Spinal cord (tissue), 10 donors: Measurements from ENCODE around the gene GLT1D1. TPM values are rescaled to one million over a fixed set of nuclear protein-coding genes. Genes with fewer than 3 reads are reported as not detected.
A peak's percentile ranks its signal among the peaks of the same experiment; 100 is the strongest.

Source experiments
- DNase-seq, 6 donors: peaks; one replicate each; pipeline versions ENCODE4 v3.0.0 to v3.0.0-alpha.2; 2013 to 2015; ENCODE audit warnings: low spot score in 6 of 6, low read depth in 4 of 6
- H3K27ac ChIP-seq: one replicate; pipeline ENCODE4 v1.5.1; 2013; ENCODE audit warnings: low read depth, low read length, control low read depth
- H3K27me3 ChIP-seq: one replicate; pipeline ENCODE4 v1.6.1; 2013; ENCODE audit warnings: low read length; ENCODE audit not compliant: control insufficient read depth, insufficient read depth
- H3K36me3 ChIP-seq: one replicate; pipeline ENCODE4 v1.6.1; 2013; ENCODE audit warnings: low read length; ENCODE audit not compliant: control insufficient read depth, insufficient read depth
- H3K4me1 ChIP-seq: one replicate; pipeline ENCODE4 v1.6.1; 2013; ENCODE audit warnings: low read length; ENCODE audit not compliant: control insufficient read depth, insufficient read depth
- H3K4me3 ChIP-seq: one replicate; pipeline ENCODE4 v1.5.1; 2013; ENCODE audit warnings: low read depth, low read length, control low read depth
- H3K9me3 ChIP-seq: one replicate; pipeline ENCODE4 v1.6.1; 2013; ENCODE audit warnings: low read length; ENCODE audit not compliant: control insufficient read depth, insufficient read depth
- WGBS: methylation state at CpG from one replicate; pipeline ENCODE4 v1.1.5; 2013; ENCODE audit warnings: missing lambda C conversion rate; ENCODE audit not compliant: insufficient coverage; 5-methylcytosine and 5-hydroxymethylcytosine counted together
- polyA plus RNA-seq, 2 donors: library from polyadenylated mRNA; unstranded; fragments of 120-200 nt; gene quantifications; one replicate each; pipeline ENCODE4 v1.2.1, GENCODE V29; 2013; ENCODE audit not compliant: insufficient read length in 2 of 2
- total RNA-seq, 2 donors: library from RNA; depleted of rRNA in 1 of 2; stranded (reverse); fragments of 120-200 nt in 1 of 2; fragments of >200 nt in 1 of 2; gene quantifications; one replicate each; pipeline versions ENCODE4 v1.2.3 to v1.2.4, GENCODE V29; 2013 to 2014
- donor health status: healthy.

GLT1D1 gene
- total and polyA plus RNA-seq, 4 donors = 6.2 to 25.4 (median 21.9) TPM

DNA sequence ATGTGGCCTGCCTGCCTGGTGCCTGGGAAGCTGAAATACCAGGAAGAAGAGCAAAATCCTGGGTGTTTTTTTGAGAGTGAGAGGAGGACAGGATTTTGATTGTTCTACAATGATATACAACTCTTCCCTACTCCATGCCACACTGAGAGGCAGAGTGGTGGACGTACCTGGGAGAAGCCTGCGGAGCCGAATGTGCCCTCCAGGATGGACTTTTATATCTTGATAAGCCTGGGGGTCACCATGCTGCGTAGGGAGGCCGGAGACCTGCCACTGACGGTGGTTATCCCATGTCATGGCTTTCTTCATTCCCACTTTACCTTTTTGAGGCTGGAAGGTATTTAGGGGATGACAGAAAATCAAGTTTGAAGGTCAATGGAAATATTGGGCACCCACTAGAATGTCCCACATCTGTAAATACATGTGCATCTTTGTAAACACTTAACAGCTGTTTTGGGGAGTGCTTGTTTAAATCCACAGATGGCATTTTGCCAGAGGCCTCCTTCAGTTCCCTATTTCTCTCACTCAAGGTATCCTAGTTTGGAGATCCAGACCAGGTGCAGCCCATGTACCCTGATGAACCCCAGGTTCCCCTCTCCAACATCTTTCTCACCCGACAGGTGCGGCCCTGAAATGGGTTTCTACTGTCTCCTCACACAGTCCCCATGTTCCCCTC, 1.1 kb upstream of the GLT1D1 start:
- no CpG with 5 or more reads among the region's 8 CpGs for WGBS
- Histone ChIP-seq H3K4me1 (peaks cover 15% of the 10 kb centered on the region), H3K9me3 (no peaks in the 10 kb centered on the region), H3K4me3 (no peak overlapping the region), H3K36me3 (no peaks in the 10 kb centered on the region), H3K27me3 (peaks cover 2% of the 10 kb centered on the region), H3K27ac (no peak overlapping the region)
- no peak for DNase-seq

DNA sequence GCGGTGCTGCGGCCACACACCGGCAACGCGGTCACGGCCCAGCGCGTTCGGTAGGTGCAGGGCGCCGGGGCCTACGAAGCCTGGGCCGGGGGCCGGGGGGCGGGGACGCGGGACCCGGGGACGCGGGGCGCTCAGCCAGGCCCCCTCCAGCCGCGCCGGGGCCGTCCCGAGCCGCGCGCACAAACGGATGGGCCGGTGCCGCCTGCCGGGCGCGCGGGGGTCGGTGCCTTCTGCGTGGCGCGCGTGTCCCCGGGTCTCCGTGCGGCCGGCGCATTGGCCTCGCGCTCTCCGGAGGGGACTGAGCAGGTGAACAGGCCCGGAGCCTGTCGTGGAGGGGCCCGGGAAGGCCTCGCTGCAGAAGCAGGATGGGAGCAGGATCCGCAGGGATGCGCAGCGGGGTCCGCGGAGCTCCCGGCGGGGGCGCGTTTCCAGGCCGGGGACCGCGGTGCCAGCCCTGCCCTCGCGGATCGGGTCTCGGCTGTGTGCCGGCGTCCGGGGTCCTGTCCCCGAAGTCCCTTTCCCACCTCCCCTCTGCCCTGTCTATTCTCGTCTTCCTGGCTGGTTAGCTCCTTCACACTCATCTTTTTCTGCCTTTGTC, 421 bp downstream of the GLT1D1 start:
- peaks cover 15% of the 10 kb centered on the region for H3K4me1 ChIP-seq
- H3K36me3 ChIP-seq = no peaks in the 10 kb centered on the region
- H3K27me3 ChIP-seq = peaks cover 2% of the 10 kb centered on the region
- DNase-seq = peak in 1 of 6 donors; percentile 81
- no peak overlapping the region for H3K27ac ChIP-seq
- peak overlapping the region; percentile 20 for H3K4me3 ChIP-seq
- H3K9me3 ChIP-seq = no peaks in the 10 kb centered on the region
- WGBS = under 1% methylated on average over 74 of the region's 74 CpGs

GRCh38 chr12:128856035-128856790, 2.9 kb downstream of the GLT1D1 start:
- Histone ChIP-seq H3K9me3 (no peaks in the 10 kb centered on the region), H3K36me3 (no peaks in the 10 kb centered on the region), H3K4me3 (no peak overlapping the region), H3K4me1 (peaks cover 15% of the 10 kb centered on the region), H3K27me3 (peaks cover 2% of the 10 kb centered on the region), H3K27ac (no peak overlapping the region)
- 96% methylated on average over 7 of the region's 9 CpGs for WGBS
- no peak for DNase-seq

GRCh38 chr12:128856791-128857078, 3.5 kb downstream of the GLT1D1 start:
- no peak overlapping the region for H3K4me3 ChIP-seq
- DNase-seq = no peak
- peaks cover 2% of the 10 kb centered on the region for H3K27me3 ChIP-seq
- 98% methylated on average over 4 of the region's 7 CpGs for WGBS
- H3K36me3 ChIP-seq = no peaks in the 10 kb centered on the region
- H3K9me3 ChIP-seq = no peaks in the 10 kb centered on the region
- H3K4me1 ChIP-seq = peaks cover 15% of the 10 kb centered on the region
- H3K27ac ChIP-seq = no peak overlapping the region

DNA sequence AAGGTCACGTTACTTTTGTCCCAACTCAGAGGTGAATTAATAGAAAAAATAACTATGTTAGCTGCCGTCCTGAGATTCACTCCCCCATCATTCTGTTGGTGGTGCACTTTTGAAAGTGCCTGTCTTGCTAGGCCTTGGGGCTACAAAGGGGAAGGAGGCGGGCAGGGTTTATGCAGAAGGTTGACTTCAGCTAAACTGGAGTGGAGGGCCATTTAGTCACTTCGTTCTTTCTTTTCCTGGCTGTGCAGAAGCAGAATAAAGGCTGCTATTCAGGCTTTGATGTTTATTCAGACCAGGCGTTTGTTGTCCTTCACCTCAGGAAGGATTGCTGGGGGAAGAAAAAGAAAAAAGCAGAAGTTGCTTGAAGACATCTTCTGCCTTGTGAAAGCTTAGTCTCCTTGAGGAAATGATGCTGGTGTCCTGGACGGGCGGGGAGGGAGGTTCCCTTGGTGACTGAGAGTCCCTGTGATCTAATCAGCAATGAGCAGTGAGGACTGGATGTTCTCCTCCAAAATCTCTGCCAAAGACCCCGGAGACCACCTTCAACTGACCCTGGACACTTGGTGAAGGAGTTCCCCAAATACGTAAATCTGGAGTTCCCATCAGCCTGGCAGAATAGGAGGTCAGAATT, 4.0 kb downstream of the GLT1D1 start:
- Histone ChIP-seq H3K9me3 (no peaks in the 10 kb centered on the region), H3K27me3 (peaks cover 2% of the 10 kb centered on the region), H3K4me1 (peaks cover 15% of the 10 kb centered on the region), H3K4me3 (no peak overlapping the region), H3K27ac (no peak overlapping the region), H3K36me3 (no peaks in the 10 kb centered on the region)
- WGBS = 67% methylated on average over 7 of the region's 9 CpGs
- no peak for DNase-seq

DNA sequence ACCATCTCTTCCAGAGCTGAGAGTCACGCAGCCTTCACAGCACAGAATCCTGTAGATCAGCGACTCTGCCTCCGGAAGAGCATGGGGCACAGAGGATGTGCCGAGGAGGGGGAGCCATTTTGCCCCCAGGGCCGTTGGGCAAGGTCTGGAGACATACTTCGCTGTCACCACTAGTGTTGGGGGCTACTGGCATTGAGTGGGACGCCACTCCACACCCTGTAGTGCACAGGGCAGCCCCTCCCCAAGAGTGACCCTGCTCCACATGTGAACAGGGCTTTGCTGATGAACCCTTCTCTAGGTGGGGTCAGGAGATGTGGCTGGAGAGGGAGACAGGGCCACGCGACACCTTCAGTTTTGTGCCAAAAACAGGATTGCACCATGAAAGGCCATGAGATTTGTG, 6.0 kb downstream of the GLT1D1 start:
- H3K4me3 ChIP-seq = no peak overlapping the region
- no peaks in the 10 kb centered on the region for H3K9me3 ChIP-seq
- DNase-seq = no peak
- no peaks in the 10 kb centered on the region for H3K27me3 ChIP-seq
- 82% methylated on average over 9 of the region's 9 CpGs for WGBS
- H3K36me3 ChIP-seq = no peaks in the 10 kb centered on the region
- H3K4me1 ChIP-seq = peaks cover 5% of the 10 kb centered on the region
- H3K27ac ChIP-seq = no peak overlapping the region

DNA sequence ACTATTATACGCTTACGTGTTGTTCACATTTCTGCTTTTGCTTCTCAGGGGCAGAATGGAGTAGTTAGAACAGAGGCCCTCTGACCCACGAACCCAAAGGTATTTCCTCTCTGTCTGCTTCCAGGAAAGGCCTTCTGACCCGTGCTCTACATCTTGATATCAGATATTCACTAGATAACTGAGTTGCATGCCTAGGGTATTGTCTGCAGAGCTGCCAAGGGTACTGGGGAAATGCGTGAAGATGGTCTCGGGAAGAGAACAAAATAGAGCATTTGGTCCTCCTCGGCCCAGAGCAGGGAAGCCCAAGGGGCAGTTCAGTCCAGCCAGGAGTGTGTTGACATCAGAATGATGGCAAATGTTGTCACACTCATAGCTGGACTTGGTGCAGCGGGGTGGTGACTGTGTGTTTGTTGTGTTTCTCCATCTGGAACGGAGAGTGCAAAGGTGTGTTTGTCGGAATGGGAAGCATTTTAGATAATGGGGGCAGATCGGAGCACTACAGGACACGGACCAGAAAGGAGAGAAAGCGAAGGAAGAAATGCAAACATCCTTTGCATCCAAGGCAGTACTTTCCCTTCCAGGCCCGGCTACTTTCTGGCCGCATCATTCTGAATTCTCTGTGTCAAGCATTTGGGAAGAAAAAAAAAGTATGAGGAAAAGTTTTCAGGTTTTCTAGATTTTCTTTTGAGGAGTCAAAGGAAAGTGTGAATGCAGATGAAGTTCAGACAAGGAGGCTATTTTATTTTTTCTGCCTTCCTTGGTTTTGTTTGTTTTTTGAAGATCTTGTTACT, 8.1 kb downstream of the GLT1D1 start:
- WGBS = 91% methylated on average over 12 of the region's 15 CpGs
- H3K9me3 ChIP-seq = no peaks in the 10 kb centered on the region
- H3K4me1 ChIP-seq = peaks cover 4% of the 10 kb centered on the region
- DNase-seq = no peak
- H3K27ac ChIP-seq = no peak overlapping the region
- H3K27me3 ChIP-seq = no peaks in the 10 kb centered on the region
- no peak overlapping the region for H3K4me3 ChIP-seq
- H3K36me3 ChIP-seq = no peaks in the 10 kb centered on the region

DNA sequence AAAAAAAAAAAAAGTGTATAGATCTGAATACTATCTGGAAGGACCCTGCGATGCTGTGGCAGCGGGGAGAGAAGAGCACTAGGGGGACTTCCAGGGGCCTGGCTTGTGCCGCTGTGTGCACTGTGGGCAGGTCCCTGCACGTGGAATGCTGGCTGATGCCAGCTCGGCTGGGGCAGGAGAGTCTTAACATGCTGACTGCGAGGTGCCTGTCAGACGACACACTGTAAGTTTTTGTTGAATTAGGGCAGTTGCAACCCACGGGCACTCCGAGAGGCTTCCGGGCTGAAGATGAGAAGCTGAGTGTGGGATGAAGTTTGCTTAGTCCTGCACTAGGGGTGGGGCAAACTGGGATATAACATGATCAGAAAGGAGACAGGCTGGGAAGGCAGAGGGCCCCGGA, 10.7 kb downstream of the GLT1D1 start:
- H3K36me3 ChIP-seq = no peaks in the 10 kb centered on the region
- H3K4me1 ChIP-seq = peaks cover 4% of the 10 kb centered on the region
- H3K27me3 ChIP-seq = no peaks in the 10 kb centered on the region
- DNase-seq = no peak
- H3K9me3 ChIP-seq = no peaks in the 10 kb centered on the region
- H3K27ac ChIP-seq = no peak overlapping the region
- WGBS = 74% methylated on average over 11 of the region's 11 CpGs
- no peak overlapping the region for H3K4me3 ChIP-seq

DNA sequence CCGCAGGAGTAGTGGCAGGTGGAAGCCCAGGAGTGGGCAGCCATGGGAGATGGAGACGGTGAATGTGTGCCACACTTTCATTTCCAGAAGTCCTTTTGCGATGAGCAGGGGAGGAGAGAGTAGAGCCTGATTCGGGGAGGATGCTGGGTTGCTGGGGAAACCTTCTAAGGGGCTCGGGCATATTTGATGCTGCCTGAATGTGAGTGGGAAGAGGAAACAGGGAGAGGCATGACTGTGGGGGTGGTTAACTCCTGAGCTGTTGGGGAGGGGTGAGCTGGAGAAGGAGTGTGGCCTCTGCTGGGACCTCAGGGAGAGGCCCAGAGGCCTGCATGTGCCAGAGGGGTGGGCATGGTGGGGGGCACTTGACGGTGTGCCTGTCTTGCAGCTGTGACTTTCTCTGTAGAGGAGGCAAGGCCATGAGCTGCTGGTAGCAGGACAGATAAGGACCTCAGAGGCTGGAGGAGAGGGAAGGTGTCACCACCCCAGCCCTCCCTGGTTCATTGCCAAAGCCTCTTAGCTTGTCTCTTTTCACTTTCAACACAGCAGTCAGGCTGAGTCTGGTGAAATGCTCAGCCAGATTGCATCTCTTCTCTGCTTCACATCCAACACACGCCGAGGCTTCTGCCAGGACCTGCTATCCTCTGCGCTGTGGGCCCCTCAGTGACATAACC, 11.4 kb downstream of the GLT1D1 start:
- Histone ChIP-seq H3K4me1 (peaks cover 4% of the 10 kb centered on the region), H3K9me3 (no peaks in the 10 kb centered on the region), H3K4me3 (no peak overlapping the region), H3K27ac (no peak overlapping the region), H3K27me3 (no peaks in the 10 kb centered on the region), H3K36me3 (no peaks in the 10 kb centered on the region)
- DNase-seq = peak in 1 of 6 donors; percentile 28
- 70% methylated on average over 8 of the region's 9 CpGs for WGBS
